HG03439 (cell line): Measurements from ENCODE around the gene FGGY.
"Not testable (repeated sequence)": the region's sequence is repeated elsewhere in the genome, so short reads cannot be mapped to it uniquely, and the experiment has no call there.

Experiments
- ATAC-seq: cut with Tn5 transposase; IDR thresholded peaks from one replicate; pipeline ENCODE4 v1.9.1; 2021; ENCODE audit warnings: mild to moderate bottlenecking, moderate library complexity; ENCODE audit not compliant: unreplicated experiment

Gene FGGY

DNA sequence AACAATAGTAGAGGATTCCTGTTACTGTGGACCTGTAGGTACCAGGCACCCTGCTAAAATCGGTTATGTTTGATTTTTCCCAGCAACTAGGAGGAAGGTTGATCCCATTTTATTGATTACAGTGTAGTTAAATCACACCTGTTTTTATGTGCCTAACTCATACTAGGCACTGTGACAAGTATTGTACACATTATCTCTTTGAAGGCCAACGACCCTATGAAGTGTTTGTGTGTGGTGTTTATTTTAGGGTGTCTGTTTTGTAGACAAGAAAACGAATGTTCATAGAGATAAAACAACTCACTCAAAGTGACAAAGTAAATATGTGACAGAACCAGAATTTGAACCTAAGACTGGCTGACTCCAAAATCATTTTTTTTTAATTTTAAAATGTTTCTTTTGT, 49.5 kb downstream of the FGGY start:
- ATAC-seq = no peak

DNA sequence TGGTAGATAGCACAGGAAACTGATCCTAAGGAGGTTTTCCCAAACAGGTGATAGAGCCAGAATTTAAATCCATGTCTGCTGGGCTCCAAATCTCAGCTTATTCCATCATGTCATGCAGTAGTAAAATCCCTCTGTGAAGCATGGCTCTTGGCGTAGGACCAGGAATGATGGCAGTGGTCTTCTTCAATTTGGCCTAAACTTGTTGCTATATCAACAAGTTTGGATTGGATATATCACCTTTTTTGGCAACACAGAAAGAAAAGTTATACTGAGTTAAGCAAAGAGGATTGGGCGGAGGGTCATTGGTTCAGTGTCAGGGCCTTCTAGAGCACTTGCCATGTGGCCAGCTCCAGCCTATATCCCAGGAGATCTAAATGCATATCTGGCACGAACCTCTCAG, 52.2 kb downstream of the FGGY start:
- ATAC-seq = no peak

DNA sequence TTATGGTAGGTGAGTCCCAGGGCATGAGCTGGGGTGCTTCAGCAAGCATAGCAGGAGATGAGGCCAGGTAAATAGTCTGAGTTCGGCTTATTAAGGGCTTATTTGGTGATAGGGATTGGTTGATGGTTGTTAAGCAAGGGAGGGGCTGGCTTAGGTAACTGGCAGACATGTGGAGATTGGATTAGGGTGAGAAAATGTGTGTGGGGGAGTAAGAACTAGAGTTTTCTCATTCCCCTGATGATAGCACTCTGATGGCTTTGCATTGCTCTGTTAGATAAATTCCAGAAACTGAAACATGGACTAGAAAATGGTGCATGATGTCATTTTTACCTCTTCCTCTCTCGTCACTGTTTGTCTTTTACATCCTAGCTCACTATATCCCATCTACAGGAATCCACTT, 53.6 kb downstream of the FGGY start:
- no peak for ATAC-seq

DNA sequence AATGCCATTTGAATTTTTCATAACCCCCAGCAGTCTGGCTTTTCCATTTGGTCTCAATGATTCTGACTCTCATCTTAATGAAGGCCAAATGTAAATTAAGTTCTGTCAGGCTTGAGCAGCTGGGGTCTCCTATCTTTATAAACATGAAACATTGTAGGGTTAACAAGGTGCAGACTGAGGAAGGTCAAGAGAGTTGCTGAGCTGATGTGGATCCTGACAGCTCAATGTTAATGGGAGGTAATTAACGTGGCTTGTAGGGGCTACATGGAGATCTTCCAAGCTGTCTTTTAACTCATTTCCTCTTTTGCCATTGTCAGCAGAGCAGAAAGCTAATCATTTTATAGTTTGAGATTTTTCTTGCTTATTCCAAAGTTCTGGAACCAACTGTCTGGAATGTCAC, 55.2 kb downstream of the FGGY start:
- no peak for ATAC-seq

DNA sequence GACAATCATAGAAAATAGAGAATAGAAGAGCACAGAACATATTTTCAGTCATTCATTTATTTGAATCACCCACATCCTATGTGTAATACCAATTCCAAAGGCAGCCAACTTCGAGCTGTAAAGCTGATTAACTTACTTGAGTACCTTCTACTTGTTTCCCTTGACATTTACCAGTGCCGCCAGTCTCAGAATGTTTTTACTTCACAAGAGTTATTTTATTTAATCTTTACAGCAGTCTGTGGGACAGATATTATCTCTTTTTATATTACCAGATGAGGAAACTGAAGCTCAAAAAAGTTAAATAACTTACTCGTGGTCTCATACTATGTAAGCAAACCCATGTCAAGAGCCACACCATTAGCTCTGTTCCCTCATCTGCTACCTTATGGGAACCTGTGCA, 56.6 kb downstream of the FGGY start:
- no peak for ATAC-seq

DNA sequence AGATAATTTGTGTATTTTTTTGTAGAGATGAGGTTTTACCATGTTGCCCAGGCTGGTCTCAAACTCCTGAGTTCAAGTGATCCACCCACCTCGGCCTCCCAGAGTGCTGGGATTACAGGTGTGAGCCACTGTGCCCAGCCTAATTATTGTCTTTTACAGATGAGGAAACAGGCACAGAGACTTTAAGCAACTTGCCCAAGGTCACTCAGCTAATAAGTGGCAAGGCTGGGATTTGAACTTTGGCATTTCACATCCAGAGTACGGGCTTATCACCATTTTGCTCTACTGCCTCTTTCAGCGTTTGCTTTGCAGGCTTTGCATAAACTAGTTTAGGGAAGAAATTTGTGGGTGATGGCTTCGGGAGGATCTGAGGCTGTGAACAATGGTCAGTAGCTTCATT, 57.3 kb downstream of the FGGY start:
- not testable (repeated sequence) for ATAC-seq

DNA sequence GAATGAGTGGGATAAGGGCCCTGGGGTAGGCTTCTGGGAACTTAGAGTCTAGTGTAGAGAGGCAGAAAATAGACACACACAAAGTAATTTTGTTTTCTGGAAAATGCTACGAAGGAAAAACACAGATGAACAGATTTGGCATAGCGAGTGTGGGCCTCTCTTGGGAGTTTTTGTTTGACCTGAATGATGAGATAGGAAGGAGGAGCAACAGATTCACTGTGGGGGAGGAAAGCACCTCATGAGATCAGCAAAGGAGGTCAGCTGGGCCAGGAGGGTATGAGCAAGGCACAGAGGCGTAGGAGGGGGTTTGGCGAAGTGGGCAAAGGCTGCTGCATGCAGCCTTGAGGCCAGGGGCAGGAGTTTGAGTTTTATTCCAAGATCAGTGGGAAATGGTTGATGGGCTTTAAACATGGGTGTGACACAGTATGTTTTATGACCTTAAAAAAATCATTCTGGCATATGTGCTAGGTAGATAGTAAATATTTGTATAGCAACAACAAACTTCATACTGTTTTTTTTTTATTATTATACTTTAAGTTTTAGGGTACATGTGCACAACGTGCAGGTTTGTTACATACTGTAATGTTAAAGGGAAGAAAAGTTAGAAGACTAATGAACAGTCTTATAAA, 57.9 kb downstream of the FGGY start:
- peak; percentile 71 for ATAC-seq

DNA sequence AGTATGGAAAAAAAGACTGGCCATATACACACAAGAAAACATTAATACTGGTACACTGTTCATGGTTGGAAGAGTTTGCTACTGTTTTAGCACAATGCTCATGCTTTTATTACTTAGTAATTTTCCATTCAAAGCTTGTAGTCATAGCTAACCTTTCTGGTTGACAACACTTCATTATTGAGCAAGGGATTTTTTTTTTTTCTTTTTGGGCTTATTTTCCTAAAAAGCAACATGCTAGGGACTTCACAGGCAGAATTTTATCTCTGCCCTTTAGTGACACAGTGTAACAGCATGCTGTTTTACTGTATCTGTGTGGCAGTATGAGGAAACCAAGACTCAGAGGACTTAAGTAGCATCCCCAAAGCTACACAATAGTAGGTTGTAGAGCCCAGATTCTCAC, 58.5 kb downstream of the FGGY start:
- ATAC-seq = peak; percentile 85

DNA sequence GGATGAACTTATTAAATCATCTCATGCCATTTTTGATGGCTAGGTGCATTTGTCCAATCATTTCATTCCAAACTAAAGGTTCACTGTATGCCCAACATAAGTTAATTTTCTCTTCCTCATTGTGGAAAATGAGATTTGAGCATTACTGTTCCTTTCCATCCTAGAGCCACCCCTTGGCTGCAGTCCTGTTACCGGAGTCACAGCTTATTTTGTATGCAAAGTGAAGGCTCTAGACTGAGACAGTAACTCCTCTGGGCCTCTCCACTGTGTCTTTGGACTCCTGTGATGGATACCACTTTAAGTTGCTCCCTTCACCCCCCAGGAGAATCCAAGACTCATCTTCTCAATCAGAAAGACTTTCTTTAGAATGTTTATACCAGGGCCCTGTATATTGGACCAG, 59.7 kb downstream of the FGGY start:
- no peak for ATAC-seq

DNA sequence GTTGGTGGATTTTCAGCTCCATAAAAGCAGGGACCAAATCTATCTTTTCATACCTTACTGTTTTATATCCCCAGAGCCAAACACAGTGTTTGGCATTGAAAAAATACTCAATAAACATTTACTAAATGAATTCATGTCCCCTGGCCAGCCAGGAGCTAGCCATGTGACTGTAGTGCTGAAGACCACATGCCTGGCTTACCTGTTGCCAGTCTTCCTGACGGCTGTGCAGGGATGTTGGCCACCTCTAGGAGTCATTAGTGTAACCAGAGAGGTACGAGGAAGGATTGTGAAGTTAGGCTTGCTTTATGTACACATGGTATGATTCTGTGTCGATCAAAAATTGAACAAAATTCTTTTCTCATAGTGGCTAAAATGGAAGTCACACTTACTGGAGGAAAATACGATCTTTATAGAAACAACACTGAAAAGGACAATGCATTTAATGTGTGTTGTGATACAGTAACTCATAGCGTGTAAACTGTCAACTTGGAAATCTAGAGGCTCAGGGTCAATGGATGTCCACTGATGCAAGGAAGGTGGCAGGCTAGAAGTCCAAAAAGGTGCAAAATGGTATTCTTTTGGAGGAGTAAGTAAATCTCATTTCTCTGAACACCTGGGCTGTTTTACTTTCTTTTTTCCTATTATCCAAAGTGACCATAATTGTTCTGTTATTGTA, 60.9 kb downstream of the FGGY start:
- ATAC-seq = no peak

DNA sequence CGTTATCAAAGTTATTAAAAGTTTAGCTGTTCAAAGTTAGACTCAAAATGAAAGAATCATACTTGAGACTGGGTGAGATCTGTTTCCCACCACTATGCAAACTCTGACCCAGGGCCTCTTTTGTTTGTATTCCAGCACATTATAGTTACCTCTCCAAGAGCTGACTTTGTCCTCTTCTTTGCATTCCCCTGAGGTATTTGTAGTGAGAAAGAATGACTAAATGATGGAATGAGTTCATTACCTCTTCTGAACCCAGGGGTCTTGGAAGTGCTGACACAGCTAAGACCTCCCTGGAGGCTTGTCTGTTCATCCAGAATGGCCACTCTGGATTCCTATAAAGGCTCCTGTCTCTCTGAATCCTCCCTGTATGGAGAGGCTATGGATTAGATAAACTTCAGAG, 62.4 kb downstream of the FGGY start:
- ATAC-seq = no peak

DNA sequence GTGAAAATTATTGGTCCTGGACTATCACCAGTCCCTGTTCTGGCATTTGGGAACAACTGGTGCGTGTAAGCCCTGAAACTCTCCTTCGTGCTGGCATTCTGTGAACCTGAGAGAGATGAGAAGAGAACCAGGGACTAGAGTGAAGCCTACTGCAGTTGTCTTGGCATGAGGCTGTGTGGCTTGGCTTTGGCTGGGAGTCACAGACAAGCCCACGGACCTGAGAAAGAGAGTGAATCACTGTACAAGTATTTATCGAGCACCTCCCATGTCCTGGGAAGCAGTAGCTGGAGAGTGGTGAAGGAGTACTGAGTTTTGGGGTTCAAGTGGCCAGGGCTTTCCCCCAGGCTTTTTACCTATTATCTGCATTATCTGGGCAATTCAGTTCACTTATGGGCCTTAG, 63.3 kb downstream of the FGGY start:
- no peak for ATAC-seq

DNA sequence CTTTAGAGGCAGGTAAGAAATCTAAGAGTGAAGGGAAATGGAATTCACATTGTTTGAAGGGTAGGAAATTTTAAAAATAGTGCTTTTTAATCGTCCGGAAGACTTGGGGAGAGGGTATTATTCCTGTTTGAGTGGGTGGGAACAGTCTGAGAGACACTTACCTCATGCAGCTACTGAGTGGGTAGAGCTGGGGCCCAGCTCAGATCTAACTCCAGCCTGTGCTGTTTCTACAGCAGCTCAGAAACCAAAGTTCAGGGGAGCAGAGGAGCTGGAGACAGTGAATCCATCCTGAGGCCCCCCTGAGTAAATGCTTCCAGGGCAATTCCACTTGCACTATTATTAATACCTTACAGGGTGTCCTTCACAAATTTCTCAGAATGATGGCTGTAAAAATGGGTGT, 63.8 kb downstream of the FGGY start:
- ATAC-seq = no peak

DNA sequence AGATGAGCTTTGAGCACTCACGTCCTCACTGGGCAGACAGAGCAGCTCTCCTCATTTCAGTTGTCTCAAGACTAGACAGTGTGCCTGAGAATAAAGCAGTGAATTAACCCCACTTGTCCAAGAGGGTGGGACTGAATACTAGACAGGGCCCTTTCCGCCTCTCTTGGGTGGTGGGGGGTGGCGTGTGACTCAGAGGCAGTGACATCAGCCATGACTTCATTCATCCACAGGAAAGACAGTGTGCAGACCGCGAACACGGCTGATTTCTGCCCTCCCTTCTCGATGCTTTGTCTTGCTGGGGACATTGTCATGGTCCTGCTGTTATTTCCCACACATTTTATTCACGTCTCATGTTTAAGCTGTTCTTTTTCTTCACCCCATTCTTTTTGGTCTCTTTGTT, 64.9 kb downstream of the FGGY start:
- no peak for ATAC-seq

DNA sequence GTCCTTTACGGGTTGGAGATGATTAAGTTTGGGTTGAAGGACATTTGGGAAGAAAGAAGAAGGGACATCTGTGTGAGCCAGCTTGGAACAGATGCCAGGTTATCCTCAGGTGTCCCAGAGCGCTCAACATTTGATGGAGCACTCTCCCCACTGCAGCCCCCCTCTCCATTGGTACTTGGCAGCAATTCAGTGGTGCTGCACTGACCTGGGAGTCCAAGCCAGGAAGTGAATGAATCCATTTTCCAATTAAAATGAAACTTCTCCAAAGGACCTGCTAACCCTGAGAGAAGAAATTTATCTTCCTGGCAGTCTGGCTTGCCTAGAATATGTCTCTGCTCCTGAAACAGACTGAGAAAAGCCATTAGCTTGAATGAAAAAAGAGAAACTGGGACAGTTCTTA, 67.1 kb downstream of the FGGY start:
- ATAC-seq = no peak

DNA sequence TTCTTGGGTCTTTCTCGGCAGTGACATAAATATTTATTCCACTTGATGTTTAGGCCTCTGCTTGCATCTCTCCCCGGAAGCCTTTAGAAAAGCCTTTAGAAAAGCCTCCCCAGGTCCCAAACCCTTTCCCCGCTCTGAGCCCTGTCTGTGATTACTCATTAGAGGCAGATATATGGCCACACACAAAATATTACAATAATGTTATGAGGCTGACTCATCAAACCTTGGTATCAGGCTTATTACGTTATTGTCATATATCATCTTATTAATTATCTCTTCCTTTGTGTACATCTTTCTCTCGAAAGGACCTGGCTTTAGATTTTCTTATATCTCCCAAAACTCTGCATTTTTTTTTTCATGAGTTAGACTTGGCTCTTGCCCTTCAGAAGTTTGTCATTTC, 69.5 kb downstream of the FGGY start:
- ATAC-seq = no peak

DNA sequence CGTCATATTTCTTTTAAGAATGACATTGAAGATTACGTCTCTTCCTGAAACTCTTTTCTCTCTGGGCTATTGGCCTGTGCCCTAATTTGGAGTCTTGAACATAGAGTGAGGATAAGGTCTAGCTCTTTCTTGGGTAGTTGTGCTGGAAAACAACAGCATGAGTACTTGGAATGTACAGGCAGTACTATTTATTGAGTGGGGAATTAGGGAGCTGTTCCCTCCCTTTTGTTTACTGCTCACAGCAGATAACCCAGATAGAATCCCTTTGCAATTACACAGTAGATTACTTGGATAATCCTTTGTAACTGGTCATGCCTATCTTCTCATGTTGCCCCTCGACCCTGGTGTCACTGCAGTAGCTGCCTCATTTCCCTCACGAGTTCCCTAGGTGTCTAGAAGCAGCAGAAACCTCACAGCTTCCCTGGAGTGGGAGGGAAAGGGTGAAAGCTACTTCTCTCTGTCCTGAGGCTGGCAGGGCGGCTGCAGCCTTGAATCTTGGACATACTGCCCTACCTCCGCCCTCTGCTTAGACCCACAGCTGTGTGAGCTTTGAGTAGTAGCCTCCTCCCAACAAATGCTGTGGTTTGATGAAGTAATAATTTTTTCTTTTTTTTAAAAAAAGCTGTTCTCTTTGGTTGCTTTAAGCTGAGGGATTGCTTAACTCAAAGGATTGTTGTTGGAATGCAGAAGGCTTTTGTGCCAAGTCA, 70.6 kb downstream of the FGGY start:
- no peak for ATAC-seq

DNA sequence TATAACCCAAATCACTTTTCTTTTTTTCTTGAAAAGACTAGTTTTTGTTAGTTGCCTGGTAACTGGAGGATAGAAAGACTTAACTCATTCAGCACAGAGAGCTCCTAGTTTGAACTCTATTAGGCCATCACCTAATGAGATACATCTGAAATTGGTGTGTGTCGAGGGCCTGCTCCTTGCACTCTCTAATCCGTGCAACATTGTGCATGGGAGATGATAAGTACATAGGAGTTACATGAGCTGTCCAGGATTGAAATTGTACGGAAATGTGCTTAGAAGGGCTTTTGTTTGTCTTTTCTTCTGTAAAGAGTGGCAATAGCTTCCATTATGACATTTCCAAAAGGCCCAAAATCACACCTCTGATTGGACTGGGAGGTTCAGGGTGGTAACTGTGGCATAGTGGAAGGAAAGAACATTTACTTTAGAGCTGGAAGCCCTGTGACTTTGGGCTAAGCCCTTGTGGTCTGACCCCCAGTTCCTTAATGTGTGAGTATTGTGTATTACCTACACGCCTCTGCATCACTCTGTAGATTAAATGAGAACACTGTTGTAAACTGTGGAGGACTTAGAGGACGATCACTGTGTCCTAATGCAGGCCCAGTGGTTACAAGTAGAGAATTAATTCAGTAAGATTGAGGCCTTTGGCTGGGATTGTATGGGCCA, 71.2 kb downstream of the FGGY start:
- ATAC-seq = no peak

DNA sequence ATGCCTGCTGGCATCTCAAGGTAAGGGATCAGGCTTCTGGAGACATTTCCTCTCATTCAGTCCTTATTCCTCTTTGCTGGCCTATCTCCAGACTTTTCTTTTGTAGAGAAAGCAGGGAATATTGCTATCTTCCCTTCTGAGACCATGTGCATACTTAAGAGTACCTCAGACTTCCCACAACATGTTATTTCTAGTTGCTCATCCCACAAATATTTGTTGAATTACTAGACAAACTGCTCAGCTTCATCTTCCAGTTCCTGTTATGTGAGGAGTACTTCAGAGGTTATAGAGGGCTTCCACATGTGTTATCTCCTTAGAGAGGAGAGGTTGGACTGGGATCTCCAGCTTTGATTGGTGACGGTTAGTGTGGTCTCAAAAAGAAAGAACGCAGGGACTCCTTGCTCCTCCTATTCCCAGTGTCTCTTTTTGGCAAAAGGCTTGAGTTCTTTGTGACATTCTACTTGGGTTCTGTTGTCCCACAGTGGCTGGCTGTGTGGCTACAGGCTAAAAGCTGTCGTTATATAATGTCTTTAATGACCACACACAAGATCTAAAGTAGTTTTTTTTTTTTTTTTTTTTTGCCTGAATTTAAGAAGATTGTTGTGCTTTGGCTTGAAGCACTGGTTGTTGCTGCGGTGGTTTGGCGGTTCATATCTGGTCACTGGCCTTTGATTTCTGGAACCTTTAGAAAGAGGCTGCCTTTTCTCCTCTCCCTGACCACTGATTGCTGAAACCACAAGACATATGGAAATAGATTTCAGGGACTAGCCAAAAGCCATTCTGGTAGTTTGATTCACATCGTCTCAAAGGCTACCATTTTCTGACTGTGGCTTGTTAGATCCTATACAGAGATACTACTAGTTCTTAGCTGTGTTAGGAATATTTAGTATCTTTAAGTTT, 78.7 kb downstream of the FGGY start:
- ATAC-seq = no peak

DNA sequence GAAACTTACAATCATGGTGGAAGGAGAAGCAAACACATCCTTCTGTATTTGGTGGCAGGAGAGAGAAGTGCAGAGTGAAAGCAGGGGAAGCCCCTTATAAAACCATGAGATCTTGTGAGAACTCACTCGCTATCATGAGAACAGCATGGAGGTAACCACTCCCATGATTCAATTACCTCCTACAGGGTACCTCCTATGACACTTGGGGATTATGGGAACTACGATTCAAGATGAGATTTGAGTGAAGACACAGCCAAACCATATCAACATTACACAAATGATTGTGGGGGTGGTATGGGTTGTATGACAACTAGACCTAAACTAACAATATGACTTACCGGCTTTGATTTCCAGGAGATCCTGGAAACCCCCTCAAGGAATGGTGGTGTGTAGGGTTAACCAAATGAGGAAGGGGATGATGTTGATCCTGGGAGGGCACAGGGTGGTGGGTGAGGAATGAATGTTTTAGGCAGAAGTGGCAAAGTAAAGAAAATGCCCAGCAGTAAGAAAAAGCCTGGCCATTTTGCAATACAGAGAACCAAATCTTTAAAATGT, 80.5 kb downstream of the FGGY start:
- ATAC-seq = no peak
